Measurements from ENCODE around the gene PCBP3.

PCBP3 gene

GRCh38 chr21:45906196-45906805 lies 262.8 kb downstream of the PCBP3 start:
- no peak overlapping the region for H3K4me3 ChIP-seq (ENCODE audit: low read depth, low read length)
- TF ChIP-seq CTCF (IDR thresholded peaks at IDR 0.05; ENCODE audit: low read depth, low read length, missing control alignments) = no peak
- no peak for DNase-seq (ENCODE audit: low read depth)
- in situ Hi-C loops (cut with HindIII; ENCODE audit: low sequenced_read_pairs) = no loop called here

- in situ Hi-C loops (cut with HindIII; ENCODE audit: low sequenced_read_pairs) = no loop called here
Measured at GRCh38 chr21:45906859-45907258, 263.3 kb downstream of the PCBP3 start.

GRCh38 chr21:45908536-45909237 lies 265.2 kb downstream of the PCBP3 start:
- TF ChIP-seq CTCF (IDR thresholded peaks at IDR 0.05; ENCODE audit: low read depth, low read length, missing control alignments) = no peak
- in situ Hi-C loops (cut with HindIII; ENCODE audit: low sequenced_read_pairs) = no loop called here
- H3K4me3 ChIP-seq (ENCODE audit: low read depth, low read length) = no peak overlapping the region
- no peak for DNase-seq (ENCODE audit: low read depth)

More at GRCh38 chr21:45906859-45907258, 263.3 kb downstream of the PCBP3 start:
- no peak overlapping the region for H3K4me3 ChIP-seq (ENCODE audit: low read depth, low read length)
- no peak for DNase-seq (ENCODE audit: low read depth)
- no peak for TF ChIP-seq CTCF (IDR thresholded peaks at IDR 0.05; ENCODE audit: low read depth, low read length, missing control alignments)

- DNase-seq (ENCODE audit: low read depth) = no peak
- H3K4me3 ChIP-seq (ENCODE audit: low read depth, low read length) = no peak overlapping the region
- TF ChIP-seq CTCF (IDR thresholded peaks at IDR 0.05; ENCODE audit: low read depth, low read length, missing control alignments) = no peak
- in situ Hi-C loops (cut with HindIII; ENCODE audit: low sequenced_read_pairs) = no loop called here
Measured at GRCh38 chr21:45909238-45909988, 265.9 kb downstream of the PCBP3 start.

- no peak overlapping the region for H3K4me3 ChIP-seq (ENCODE audit: low read depth, low read length)
- in situ Hi-C loops (cut with HindIII; ENCODE audit: low sequenced_read_pairs) = no loop called here
- DNase-seq (ENCODE audit: low read depth) = no peak
- no peak for TF ChIP-seq CTCF (IDR thresholded peaks at IDR 0.05; ENCODE audit: low read depth, low read length, missing control alignments)
Measured at GRCh38 chr21:45910155-45910547, 266.6 kb downstream of the PCBP3 start.

- no peak for DNase-seq (ENCODE audit: low read depth)
- no peak for TF ChIP-seq CTCF (IDR thresholded peaks at IDR 0.05; ENCODE audit: low read depth, low read length, missing control alignments)
- no peak overlapping the region for H3K4me3 ChIP-seq (ENCODE audit: low read depth, low read length)
- in situ Hi-C loops (cut with HindIII; ENCODE audit: low sequenced_read_pairs) = no loop called here
Measured at GRCh38 chr21:45910548-45911221, 267.2 kb downstream of the PCBP3 start.

Measured in astrocyte of the cerebellum (primary cell).